Gastrocnemius medialis (tissue), 4 donors: Measurements from ENCODE around the gene IFRD2. TPM values are rescaled to one million over a fixed set of nuclear protein-coding genes. Genes with fewer than 3 reads are reported as not detected.
A peak's percentile ranks its signal among the peaks of the same experiment; 100 is the strongest.

ENCODE experiments used
- ATAC-seq, 2 donors: fragments of 150-250 bp; one replicate each; pipeline ENCODE4 v1.9.1; 2016
- DNase-seq, 2 donors: peaks; one replicate each; pipeline ENCODE4 v3.0.0-alpha.2; 2019
- H3K27ac ChIP-seq, 4 donors: fragments of 200-600 bp; sonication (generic); 1 replicate in 1 of 4; 2 replicates in 3 of 4; pipeline ENCODE4 v1.5.1; 2016 to 2018; ENCODE audit warnings: mild to moderate bottlenecking in 2 of 4, moderate library complexity in 1 of 4
- H3K27me3 ChIP-seq, 3 donors: fragments of 200-600 bp; sonication (generic) in 2 of 3; 1 replicate in 1 of 3; 2 replicates in 2 of 3; pipeline versions ENCODE4 v1.5.1 to v1.6.0; 2016 to 2019; ENCODE audit warnings: mild to moderate bottlenecking in 1 of 3, moderate library complexity in 1 of 3
- H3K36me3 ChIP-seq, 2 donors: fragments of 200-600 bp; sonication (generic) in 1 of 2; one replicate each; pipeline ENCODE4 v1.5.1; 2017 to 2018
- H3K4me1 ChIP-seq, 2 donors: fragments of 200-600 bp; sonication (generic) in 1 of 2; one replicate each; pipeline ENCODE4 v1.5.1; 2016 to 2017; ENCODE audit warnings: mild to moderate bottlenecking in 2 of 2
- H3K4me3 ChIP-seq, 4 donors: fragments of 200-600 bp; sonication (generic) in 3 of 4; 1 replicate in 1 of 4; 2 replicates in 3 of 4; pipeline ENCODE4 v1.5.1; 2016 to 2019; ENCODE audit warnings: mild to moderate bottlenecking in 2 of 4
- H3K9me3 ChIP-seq, 3 donors: fragments of 200-600 bp; sonication (generic) in 2 of 3; 1 replicate in 1 of 3; 2 replicates in 2 of 3; pipeline ENCODE4 v1.5.1; 2016 to 2019
- CTCF ChIP-seq, 5 experiments: fragments of 450-650 bp in 3 of 5; fragments of 200-600 bp in 2 of 5; sonication (generic) in 2 of 5; IDR thresholded peaks in 4 of 5; conservative IDR thresholded peaks in 1 of 5; 1 replicate in 4 of 5; 2 replicates in 1 of 5; pipeline ENCODE4 v1.5.1; 2016 to 2019; ENCODE audit warnings: antibody characterized with exemption in 5 of 5, mild to moderate bottlenecking in 3 of 5, moderate library complexity in 3 of 5
- POLR2A ChIP-seq, 2 donors: fragments of 450-650 bp; IDR thresholded peaks; one replicate each; pipeline ENCODE4 v1.6.1; 2017; ENCODE audit warnings: antibody characterized with exemption in 2 of 2, mild to moderate bottlenecking in 2 of 2, moderate library complexity in 2 of 2
- in situ Hi-C, 4 donors: fragments of 200-750 bp; cut with MboI; loops; one replicate each; pipeline versions ENCODE4 v1.15.0 to v1.8.0; 2017; ENCODE audit warnings: low sequenced_read_pairs in 4 of 4
- intact Hi-C: fragments of 100-400 bp; cut with DNase I; formaldehyde crosslinking; loops from one replicate; pipeline ENCODE4 v1.15.1; 2023; ENCODE audit warnings: low total_unique reads
- total RNA-seq, 4 donors: library from RNA; depleted of rRNA; stranded (reverse); fragments of >200 nt; gene quantifications; one replicate each; pipeline versions ENCODE4 v1.1.0 to v1.2.3, GENCODE V29; 2016

The IFRD2 gene
- total RNA-seq, 4 donors from 2014 or later: 111 to 145 (median 127) TPM

GRCh38 chr3:50237754-50238548 is 54.3 kb downstream of the IFRD2 start:
- in situ Hi-C loops (no loop called here), intact Hi-C loops (loop anchor here (1.0 kb wide), 1 partner anchor 11 kb away; no protein-coding TSS in a partner anchor)
- Histone ChIP-seq H3K27me3 (no peaks in the 10 kb centered on the region), H3K9me3 (no peaks in the 10 kb centered on the region), H3K4me1 (peaks cover 57 to 65% of the 10 kb centered on the region in 2 donors), H3K27ac (peak overlapping the region; percentile 87 to 96 (median 87)), H3K4me3 (peak overlapping the region; percentile 58 to 82 (median 70)), H3K36me3 (no peaks in the 10 kb centered on the region)
- ATAC-seq: no peak
- peak; percentile 59 to 64 for DNase-seq
- TF ChIP-seq CTCF (IDR thresholded peaks at IDR 0.05 in 4 of 5, conservative IDR thresholded peaks at IDR 0.05 in 1 of 5): no peak
- peak; percentile 39 to 63 for TF ChIP-seq POLR2A (IDR thresholded peaks at IDR 0.05)

Other genes starting within 250 kb of the IFRD2 start
- gene RBM5, start 203.5 kb downstream of the IFRD2 start, total RNA-seq: 100 to 1,000 TPM in 1 of 4 donors, 10 to 100 TPM in 3; 41.1 to 108 (median 48.2) TPM
- gene SEMA3F, start 137.1 kb downstream of the IFRD2 start, total RNA-seq: 10 to 100 TPM in 1 of 4 donors, 1 to 10 TPM in 3; 5.2 to 40.1 (median 7.5) TPM
- gene GNAT1, start 100.8 kb downstream of the IFRD2 start, total RNA-seq: not detected
- gene SLC38A3, start 87.2 kb downstream of the IFRD2 start, total RNA-seq: 1 to 10 TPM; 1.9 to 8.9 (median 5.0) TPM
- 10 to 100 TPM; 26.7 to 67.8 (median 39.8) TPM for gene GNAI2, start 56.2 kb downstream of the IFRD2 start, total RNA-seq
- 1 to 10 TPM; 1.7 to 3.1 (median 2.1) TPM for gene SEMA3B, start 23.3 kb downstream of the IFRD2 start, total RNA-seq
- gene LSMEM2, start 13.3 kb downstream of the IFRD2 start, total RNA-seq: under 1 TPM in 3 of 4 donors, not detected in 1; 0.41 to 0.98 (median 0.49) TPM
- 1 to 10 TPM in 3 of 4 donors, not detected in 1; 1.1 to 2.3 (median 1.2) TPM for gene HYAL3, start 7.0 kb upstream of the IFRD2 start, total RNA-seq
- 10 to 100 TPM; 12.5 to 22.1 (median 14.8) TPM for gene NAA80, start 7.0 kb upstream of the IFRD2 start, total RNA-seq
- gene HYAL1, start 11.1 kb upstream of the IFRD2 start, total RNA-seq: 10 to 100 TPM in 2 of 4 donors, 1 to 10 TPM in 2; 3.6 to 14.6 (median 9.1) TPM
- 10 to 100 TPM; 47.0 to 69.8 (median 65.4) TPM for gene HYAL2, start 30.3 kb upstream of the IFRD2 start, total RNA-seq
- gene TUSC2, start 35.8 kb upstream of the IFRD2 start, total RNA-seq: 10 to 100 TPM; 38.5 to 72.7 (median 51.5) TPM
- 10 to 100 TPM; 13.3 to 22.5 (median 18.0) TPM for gene RASSF1, start 48.4 kb upstream of the IFRD2 start, total RNA-seq
- 1 to 10 TPM in 1 of 4 donors, not detected in 3; 3.0 TPM for gene ZMYND10, start 53.3 kb upstream of the IFRD2 start, total RNA-seq
- 10 to 100 TPM; 14.1 to 26.2 (median 23.1) TPM for gene NPRL2, start 58.3 kb upstream of the IFRD2 start, total RNA-seq
- 10 to 100 TPM; 13.3 to 19.9 (median 17.8) TPM for gene CYB561D2, start 58.4 kb upstream of the IFRD2 start, total RNA-seq
- 10 to 100 TPM; 26.9 to 57.8 (median 42.3) TPM for gene TMEM115, start 67.1 kb upstream of the IFRD2 start, total RNA-seq
- under 1 TPM; 0.27 to 0.68 (median 0.45) TPM for gene CACNA2D2, start 211.2 kb upstream of the IFRD2 start, total RNA-seq